Peyer's patch (tissue), 4 donors: ENCODE results near the gene SLC17A7.
A peak's percentile ranks its signal among the peaks of the same experiment; 100 is the strongest.

Experiments
- POLR2A ChIP-seq, 2 donors: fragments of 450-650 bp; IDR thresholded peaks; one replicate each; pipeline ENCODE4 v1.5.1; 2017; ENCODE audit warnings: antibody characterized with exemption in 2 of 2, mild to moderate bottlenecking in 2 of 2, moderate library complexity in 2 of 2
- TF ChIP-seq, protein P1 (sequence below), 6 experiments: fragments of 450-650 bp in 4 of 6; fragments of 200-600 bp in 2 of 6; sonication (generic) in 1 of 6; IDR thresholded peaks; one replicate each; pipeline ENCODE4 v1.5.1; 2017 to 2019; ENCODE audit warnings: antibody characterized with exemption in 6 of 6, mild to moderate bottlenecking in 3 of 6, moderate library complexity in 1 of 6

- TF ChIP-seq, protein P1, sequence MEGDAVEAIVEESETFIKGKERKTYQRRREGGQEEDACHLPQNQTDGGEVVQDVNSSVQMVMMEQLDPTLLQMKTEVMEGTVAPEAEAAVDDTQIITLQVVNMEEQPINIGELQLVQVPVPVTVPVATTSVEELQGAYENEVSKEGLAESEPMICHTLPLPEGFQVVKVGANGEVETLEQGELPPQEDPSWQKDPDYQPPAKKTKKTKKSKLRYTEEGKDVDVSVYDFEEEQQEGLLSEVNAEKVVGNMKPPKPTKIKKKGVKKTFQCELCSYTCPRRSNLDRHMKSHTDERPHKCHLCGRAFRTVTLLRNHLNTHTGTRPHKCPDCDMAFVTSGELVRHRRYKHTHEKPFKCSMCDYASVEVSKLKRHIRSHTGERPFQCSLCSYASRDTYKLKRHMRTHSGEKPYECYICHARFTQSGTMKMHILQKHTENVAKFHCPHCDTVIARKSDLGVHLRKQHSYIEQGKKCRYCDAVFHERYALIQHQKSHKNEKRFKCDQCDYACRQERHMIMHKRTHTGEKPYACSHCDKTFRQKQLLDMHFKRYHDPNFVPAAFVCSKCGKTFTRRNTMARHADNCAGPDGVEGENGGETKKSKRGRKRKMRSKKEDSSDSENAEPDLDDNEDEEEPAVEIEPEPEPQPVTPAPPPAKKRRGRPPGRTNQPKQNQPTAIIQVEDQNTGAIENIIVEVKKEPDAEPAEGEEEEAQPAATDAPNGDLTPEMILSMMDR (IDR thresholded peaks at IDR 0.05): peak; percentile 95 to 100 (median 98)
- no peak for TF ChIP-seq POLR2A (IDR thresholded peaks at IDR 0.05)
These were observed 32.7 kb upstream of the SLC17A7 start, which contains the start of gene FLT3LG for GRCh38 chr19:49473868-49474541.
